Activated gamma-delta T cell treated with Interleukin-2 at 50 U/mL for 16 hours (primary cell): ENCODE measurements around the gene ACY1.

ENCODE experiments used
- DNase-seq: peaks from one replicate; pipeline ENCODE4 v3.0.0-alpha.2; 2020

ACY1 gene

GRCh38 chr3:52010431-52010830 lies 27.1 kb downstream of the ACY1 start:
- DNase-seq = no peak

DNA sequence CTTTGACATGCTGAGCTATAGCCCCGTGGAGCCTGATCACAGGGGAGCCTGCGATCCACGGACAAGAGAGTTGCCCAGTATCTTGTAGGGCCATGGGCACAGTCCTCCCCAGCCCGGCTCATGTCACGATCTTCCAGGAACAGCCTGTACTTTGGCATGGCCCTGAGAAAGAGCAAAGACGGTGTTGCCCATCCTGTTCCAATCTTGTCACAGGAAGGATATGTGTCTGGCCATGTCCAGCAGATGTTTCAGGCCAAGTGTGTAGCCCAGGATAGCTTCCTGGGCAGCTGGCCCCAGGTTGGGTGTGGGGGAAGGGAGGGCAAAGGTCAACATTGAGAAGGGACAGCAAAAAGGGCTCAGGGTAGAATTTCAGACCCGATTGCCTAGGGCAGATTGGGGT lies 29.4 kb downstream of the ACY1 start:
- no peak for DNase-seq

GRCh38 chr3:52013802-52014598 lies 30.7 kb downstream of the ACY1 start:
- DNase-seq = no peak

DNA sequence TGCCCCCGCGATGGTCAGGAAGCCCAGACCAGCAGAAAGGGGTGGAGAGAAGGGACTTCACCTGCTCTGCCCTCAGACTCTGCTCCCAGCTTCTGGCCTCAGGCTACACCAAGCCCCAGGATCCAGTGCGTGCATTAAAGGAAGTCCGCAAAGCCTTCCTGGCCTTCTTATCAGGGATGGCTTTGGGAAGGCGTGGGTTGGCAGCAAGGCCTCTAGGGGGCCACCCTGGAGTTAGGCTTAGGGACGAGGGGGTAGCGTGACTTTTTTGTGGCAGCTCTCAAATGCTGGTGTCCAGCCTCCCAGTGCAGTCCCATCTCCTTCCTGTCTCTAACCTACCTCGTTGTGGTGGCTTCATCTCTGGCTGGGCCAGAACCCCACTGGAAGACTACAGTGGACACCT lies 31.3 kb downstream of the ACY1 start:
- DNase-seq = no peak

DNA sequence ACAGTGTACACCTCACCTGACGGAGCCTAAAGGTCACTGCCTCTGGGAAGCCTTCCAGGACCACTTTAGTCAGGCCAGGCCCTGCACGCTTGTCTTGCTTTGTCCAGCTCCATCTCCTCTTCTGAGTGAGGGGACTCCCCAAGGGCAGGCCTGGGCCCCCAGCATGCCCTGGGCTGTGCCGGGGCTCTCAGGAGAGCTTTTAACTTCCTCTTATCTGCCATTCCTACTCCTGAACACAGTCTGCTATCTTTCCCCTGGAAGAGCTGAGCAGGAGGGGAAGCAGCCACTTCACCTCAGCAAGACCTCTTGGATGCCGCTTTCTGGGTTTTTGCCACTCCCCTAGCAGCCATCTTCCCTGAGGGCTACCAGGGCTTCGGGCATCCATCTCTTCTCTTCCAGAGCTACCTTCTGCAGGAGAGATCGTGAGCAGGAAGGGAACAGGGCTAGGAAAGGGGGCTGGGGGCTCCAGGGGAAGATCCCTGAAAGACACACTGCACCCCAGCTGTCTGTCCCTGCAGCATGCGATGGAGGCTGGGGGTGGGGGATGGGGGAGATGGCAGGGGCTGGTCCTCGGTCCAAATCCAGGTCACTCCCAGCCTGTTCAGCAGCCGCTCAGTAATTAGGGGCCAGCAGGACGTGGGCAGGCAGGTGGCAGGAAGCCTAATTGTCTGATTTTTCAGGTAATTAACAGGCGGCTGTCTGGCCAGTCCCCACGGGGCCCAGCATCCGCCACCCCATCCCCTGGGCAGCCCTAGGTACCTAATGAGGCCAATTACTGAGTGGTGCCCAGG lies 32.3 kb downstream of the ACY1 start:
- no peak for DNase-seq

GRCh38 chr3:52017586-52017985 lies 34.3 kb downstream of the ACY1 start:
- DNase-seq = no peak

DNA sequence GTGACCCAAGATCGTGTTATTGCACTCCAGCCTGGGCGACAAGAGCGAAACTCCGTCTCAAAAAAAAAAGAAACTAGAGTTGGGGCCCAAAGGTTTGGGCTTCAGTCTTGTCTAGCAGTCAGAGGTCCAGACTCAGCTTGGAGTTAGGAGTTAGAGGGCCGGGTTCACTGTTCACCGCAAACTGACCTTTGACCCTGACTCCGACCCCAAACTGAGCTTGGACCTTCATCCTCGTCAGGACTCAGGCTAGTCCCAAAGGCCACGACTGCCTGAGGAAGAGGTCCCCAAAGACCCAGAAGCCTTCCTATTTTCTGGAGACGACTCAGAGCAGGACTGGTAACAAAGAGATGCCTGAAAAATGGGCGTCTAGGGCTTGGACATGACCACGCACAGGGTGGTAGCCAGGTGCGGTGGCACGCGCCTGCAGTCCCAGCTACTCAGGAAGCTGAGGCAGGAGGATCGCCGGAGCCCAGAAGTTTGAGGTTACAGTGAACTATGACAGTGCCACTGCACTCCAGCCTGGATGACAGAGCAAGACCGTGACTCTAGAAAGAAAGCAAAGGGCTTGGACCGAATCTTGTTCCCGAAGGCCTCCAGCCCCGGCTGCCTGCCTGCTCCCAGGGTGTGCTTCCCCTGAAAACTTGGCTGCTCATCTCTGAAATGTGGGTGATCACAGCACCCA lies 35.1 kb downstream of the ACY1 start:
- DNase-seq = no peak

GRCh38 chr3:52019352-52020080 lies 36.2 kb downstream of the ACY1 start:
- DNase-seq = no peak

GRCh38 chr3:52020796-52021195 lies 37.5 kb downstream of the ACY1 start:
- no peak for DNase-seq

DNA sequence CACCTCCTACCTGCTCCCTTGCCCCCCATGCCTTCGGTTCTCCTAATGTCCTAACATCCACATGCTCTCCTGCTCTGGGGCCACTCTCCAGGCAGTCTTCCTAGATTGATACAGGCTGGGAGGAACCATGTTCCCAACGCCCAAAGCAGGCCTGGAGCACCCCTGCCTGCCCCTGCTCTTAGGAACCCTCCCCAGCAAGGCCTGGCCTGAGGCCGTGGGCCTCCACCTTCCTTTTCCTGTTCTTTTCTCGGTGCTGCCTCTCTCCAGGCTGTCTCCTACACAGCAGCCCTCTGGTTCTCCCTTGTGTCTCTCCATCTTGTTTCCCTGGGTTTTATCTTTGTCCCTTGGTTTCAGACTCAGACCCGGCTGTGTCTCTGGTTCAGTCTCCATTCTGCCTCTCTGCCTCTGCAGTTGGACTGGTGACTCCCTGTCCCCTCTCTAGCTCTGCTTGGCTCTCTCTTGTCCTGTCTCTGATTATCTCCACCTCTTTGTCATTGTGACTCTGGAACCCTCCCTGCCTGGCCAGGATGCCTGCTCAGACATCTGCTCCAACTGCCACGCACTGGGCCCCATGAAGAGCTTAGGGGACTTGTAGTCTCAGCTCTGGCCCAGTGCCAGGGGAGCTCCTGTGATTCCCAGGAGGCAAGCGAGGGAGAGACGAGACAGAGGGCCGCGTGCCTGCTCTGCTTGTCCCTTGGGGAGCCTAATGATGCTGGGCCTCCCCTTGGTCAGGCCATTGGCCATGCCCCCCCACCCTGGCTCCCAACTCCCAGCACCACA lies 38.3 kb downstream of the ACY1 start:
- DNase-seq = no peak

- DNase-seq = no peak
Observed at GRCh38 chr3:52022323-52023100, 39.2 kb downstream of the ACY1 start.

GRCh38 chr3:52023101-52023770 lies 39.9 kb downstream of the ACY1 start:
- no peak for DNase-seq

DNA sequence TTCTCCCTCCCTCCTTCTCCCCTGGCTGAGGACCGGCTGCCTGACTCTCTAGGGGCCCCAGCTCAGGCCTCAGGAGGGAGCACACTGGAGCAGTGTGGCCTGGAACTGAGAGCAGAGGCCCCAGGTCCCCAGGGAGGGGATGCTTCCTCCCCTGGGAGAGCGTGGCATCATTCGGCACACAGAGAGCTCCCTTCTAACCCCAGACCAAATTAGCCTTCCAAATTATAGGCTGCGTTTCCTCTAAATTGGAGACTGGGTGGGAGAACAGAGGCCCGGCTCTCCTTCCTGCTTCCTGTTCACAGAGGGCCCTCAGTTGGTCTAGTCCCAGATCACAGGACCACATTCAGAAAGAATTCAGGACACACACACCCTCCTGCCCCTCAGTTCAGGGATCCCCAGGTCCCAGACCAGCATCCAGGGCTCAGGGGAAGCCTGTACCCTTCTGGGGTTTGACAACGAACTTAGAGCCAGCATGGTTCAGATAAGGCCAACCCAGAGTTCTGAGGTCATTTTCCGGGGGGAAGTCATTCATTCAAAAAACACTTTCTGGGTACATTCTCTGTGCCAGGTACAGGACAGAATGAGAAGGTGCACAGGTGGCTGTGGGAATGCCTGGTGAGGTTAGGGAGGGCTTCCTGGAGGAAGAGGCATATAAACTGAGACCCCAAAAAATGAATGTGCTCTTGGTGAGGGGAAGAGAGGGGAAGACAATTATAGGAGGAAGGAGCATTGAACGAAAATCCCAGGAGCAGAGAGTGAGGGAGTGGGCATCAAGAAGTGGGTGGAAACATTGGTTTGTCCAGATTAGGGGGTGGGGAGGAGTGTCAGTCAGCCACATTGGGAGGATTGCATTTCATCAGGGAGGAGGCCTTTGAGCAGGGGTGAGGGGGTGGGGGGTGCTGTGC lies 40.8 kb downstream of the ACY1 start:
- DNase-seq = no peak

- DNase-seq = no peak
Observed at GRCh38 chr3:52024765-52025452, 41.6 kb downstream of the ACY1 start.

DNA sequence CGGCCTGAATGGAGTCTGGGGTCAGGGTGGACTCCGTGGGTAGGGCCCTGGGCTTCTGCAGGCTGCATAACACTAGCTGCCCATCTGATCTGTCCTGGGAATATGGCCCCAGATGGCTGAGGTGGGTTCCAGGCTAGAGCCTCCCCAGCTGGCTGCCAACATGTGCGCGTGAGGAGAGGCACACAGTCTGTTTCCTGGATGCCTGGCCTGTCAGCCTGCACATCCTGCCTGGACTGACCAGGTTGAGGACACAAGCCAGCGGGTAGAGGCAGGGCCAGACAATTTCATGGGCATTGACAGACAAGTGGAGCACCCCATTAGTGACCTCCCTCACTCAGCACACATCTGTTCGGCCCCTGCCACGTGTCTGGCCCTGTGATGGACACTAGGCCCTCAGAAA lies 42.1 kb downstream of the ACY1 start:
- no peak for DNase-seq

- DNase-seq = no peak
Observed at GRCh38 chr3:52026041-52026440, 42.7 kb downstream of the ACY1 start.

DNA sequence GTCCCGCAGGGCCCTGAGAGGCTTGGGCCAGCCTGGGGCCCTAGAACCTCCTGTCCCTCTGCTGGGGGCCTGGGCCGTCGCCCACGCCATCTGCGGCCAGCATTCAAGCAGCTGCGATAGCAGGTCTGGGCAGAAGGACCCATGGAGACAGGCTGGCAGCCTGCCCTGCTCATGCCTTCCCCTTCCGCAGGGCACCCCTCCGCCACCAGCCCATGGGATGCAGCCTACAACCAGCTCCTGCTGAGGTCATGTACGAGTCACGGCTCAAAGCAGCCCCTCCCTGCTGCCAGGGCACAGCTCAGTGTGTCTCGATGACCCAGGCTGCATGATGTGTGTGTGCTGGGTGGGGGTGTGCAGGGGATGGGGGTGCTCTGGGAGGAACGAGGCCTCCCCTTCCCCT lies 45.2 kb downstream of the ACY1 start:
- no peak for DNase-seq

GRCh38 chr3:52029053-52029452 lies 45.7 kb downstream of the ACY1 start:
- no peak for DNase-seq

DNA sequence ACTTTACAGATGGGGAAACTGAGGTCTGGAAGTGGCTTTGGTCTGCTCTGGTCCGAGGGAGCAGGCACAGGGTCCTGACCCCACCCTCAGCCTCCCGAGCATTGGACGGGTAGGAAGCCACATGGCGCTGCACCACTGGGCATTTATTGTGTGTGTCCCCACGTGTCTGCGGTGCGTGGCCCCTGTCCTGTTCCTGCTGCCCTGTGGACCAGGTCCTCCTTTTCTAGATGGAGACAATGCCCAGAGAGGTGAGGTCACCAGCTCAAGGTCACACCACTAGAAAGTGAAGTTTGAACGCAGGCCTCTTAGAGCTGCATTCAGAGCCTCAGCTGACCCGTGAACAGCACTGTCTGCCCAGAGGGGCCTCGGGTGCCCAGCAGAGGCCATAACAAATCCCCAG lies 46.2 kb downstream of the ACY1 start:
- DNase-seq = no peak
